GM19035 (cell line): ENCODE data around the gene ASGR1.
"Not testable (repeated sequence)": the region's sequence is repeated elsewhere in the genome, so short reads cannot be mapped to it uniquely, and the experiment has no call there.

Experiments used
- ATAC-seq: cut with Tn5 transposase; IDR thresholded peaks from one replicate; pipeline ENCODE4 v1.9.1; 2021; ENCODE audit not compliant: unreplicated experiment

Gene ASGR1

GRCh38 chr17:7191069-7191468 lies 11.9 kb upstream of the ASGR1 start:
- ATAC-seq = no peak

GRCh38 chr17:7190276-7190917 lies 11.2 kb upstream of the ASGR1 start:
- ATAC-seq = no peak

- no peak for ATAC-seq
Observed at GRCh38 chr17:7186241-7186640, 7.1 kb upstream of the ASGR1 start.

- no peak for ATAC-seq
Observed at GRCh38 chr17:7184647-7185046, 5.5 kb upstream of the ASGR1 start.

GRCh38 chr17:7184091-7184488 lies 4.9 kb upstream of the ASGR1 start:
- no peak for ATAC-seq

- ATAC-seq = no peak
Observed at GRCh38 chr17:7183433-7184090, 4.4 kb upstream of the ASGR1 start.

- ATAC-seq = not testable (repeated sequence)
Observed at GRCh38 chr17:7182101-7182500, 2.9 kb upstream of the ASGR1 start.

GRCh38 chr17:7178973-7179316 lies 225 bp downstream of the ASGR1 start:
- ATAC-seq = no peak

GRCh38 chr17:7177954-7178477 lies 1.2 kb downstream of the ASGR1 start:
- no peak for ATAC-seq

GRCh38 chr17:7177191-7177953 lies 1.8 kb downstream of the ASGR1 start:
- no peak for ATAC-seq

GRCh38 chr17:7176841-7177190 lies 2.4 kb downstream of the ASGR1 start:
- no peak for ATAC-seq

GRCh38 chr17:7176107-7176840 lies 2.9 kb downstream of the ASGR1 start:
- ATAC-seq = no peak

GRCh38 chr17:7175330-7175733 lies 3.8 kb downstream of the ASGR1 start:
- no peak for ATAC-seq

GRCh38 chr17:7174603-7175326 lies 4.4 kb downstream of the ASGR1 start:
- no peak for ATAC-seq

GRCh38 chr17:7173687-7174602 lies 5.2 kb downstream of the ASGR1 start:
- no peak for ATAC-seq

- not testable (repeated sequence) for ATAC-seq
Observed at GRCh38 chr17:7172522-7173191, 6.5 kb downstream of the ASGR1 start.

GRCh38 chr17:7169565-7169908 lies 9.6 kb downstream of the ASGR1 start:
- not testable (repeated sequence) for ATAC-seq

- ATAC-seq = not testable (repeated sequence)
Observed at GRCh38 chr17:7168841-7169564, 10.2 kb downstream of the ASGR1 start.

GRCh38 chr17:7167832-7168231 lies 11.3 kb downstream of the ASGR1 start:
- no peak for ATAC-seq
